HG03520 (cell line): ENCODE measurements around the gene CDH12.
"Not testable (repeated sequence)": the region's sequence is repeated elsewhere in the genome, so short reads cannot be mapped to it uniquely, and the experiment has no call there.

ENCODE experiments used
- ATAC-seq: cut with Tn5 transposase; IDR thresholded peaks from one replicate; pipeline ENCODE4 v1.9.1; 2021; ENCODE audit warnings: mild to moderate bottlenecking, moderate library complexity; ENCODE audit not compliant: unreplicated experiment

Gene CDH12

GRCh38 chr5:22316294-22316693 is 536.9 kb downstream of the CDH12 start:
- no peak for ATAC-seq

- ATAC-seq: not testable (repeated sequence)
These were observed 538.1 kb downstream of the CDH12 start for GRCh38 chr5:22315052-22315451.

GRCh38 chr5:22314548-22314947 is 538.6 kb downstream of the CDH12 start:
- no peak for ATAC-seq

- ATAC-seq: no peak
These were observed 547.1 kb downstream of the CDH12 start for GRCh38 chr5:22306011-22306410.

- ATAC-seq: no peak
These were observed 557.3 kb downstream of the CDH12 start for GRCh38 chr5:22295832-22296231.

GRCh38 chr5:22293147-22293546 is 560.0 kb downstream of the CDH12 start:
- no peak for ATAC-seq

GRCh38 chr5:22278164-22278563 is 575.0 kb downstream of the CDH12 start:
- ATAC-seq: no peak

GRCh38 chr5:22277006-22277405 is 576.1 kb downstream of the CDH12 start:
- ATAC-seq: no peak

- ATAC-seq: not testable (repeated sequence)
These were observed 587.3 kb downstream of the CDH12 start for GRCh38 chr5:22265855-22266254.

GRCh38 chr5:22258139-22258538 is 595.0 kb downstream of the CDH12 start:
- ATAC-seq: no peak

- ATAC-seq: no peak
These were observed 602.6 kb downstream of the CDH12 start for GRCh38 chr5:22250528-22250927.

- no peak for ATAC-seq
These were observed 603.9 kb downstream of the CDH12 start for GRCh38 chr5:22249209-22249729.

GRCh38 chr5:22245770-22246169 is 607.4 kb downstream of the CDH12 start:
- ATAC-seq: no peak

- ATAC-seq: no peak
These were observed 610.6 kb downstream of the CDH12 start for GRCh38 chr5:22242532-22242931.

- no peak for ATAC-seq
These were observed 615.1 kb downstream of the CDH12 start for GRCh38 chr5:22238047-22238446.

- no peak for ATAC-seq
These were observed 626.7 kb downstream of the CDH12 start for GRCh38 chr5:22226423-22226822.

GRCh38 chr5:22223079-22223478 is 630.1 kb downstream of the CDH12 start:
- ATAC-seq: no peak

GRCh38 chr5:22213703-22214495 is 639.2 kb downstream of the CDH12 start:
- not testable (repeated sequence) for ATAC-seq

GRCh38 chr5:22212254-22212991 is 640.7 kb downstream of the CDH12 start:
- ATAC-seq: not testable (repeated sequence)

GRCh38 chr5:22208463-22208862 is 644.7 kb downstream of the CDH12 start:
- not testable (repeated sequence) for ATAC-seq

GRCh38 chr5:22188651-22189050 is 664.5 kb downstream of the CDH12 start:
- ATAC-seq: not testable (repeated sequence)
